ENCODE data around the gene LRMDA.
"Not testable (repeated sequence)": the region's sequence is repeated elsewhere in the genome, so short reads cannot be mapped to it uniquely, and the experiment has no call there.

Gene LRMDA

GRCh38 chr10:76037531-76038155 is 606.2 kb downstream of the LRMDA start:
- DNase-seq, result no peak

- no peak for DNase-seq
Observed at GRCh38 chr10:76038696-76039095, 607.3 kb downstream of the LRMDA start.

GRCh38 chr10:76040107-76040829 is 608.8 kb downstream of the LRMDA start:
- no peak for DNase-seq

- no peak for DNase-seq
Observed at GRCh38 chr10:76040830-76041220, 609.4 kb downstream of the LRMDA start.

GRCh38 chr10:76041551-76041950 is 610.1 kb downstream of the LRMDA start:
- DNase-seq, result no peak

- no peak for DNase-seq
Observed at GRCh38 chr10:76043261-76043660, 611.8 kb downstream of the LRMDA start.

GRCh38 chr10:76044751-76045150 is 613.3 kb downstream of the LRMDA start:
- no peak for DNase-seq

- DNase-seq, result no peak
Observed at GRCh38 chr10:76045174-76045573, 613.8 kb downstream of the LRMDA start.

GRCh38 chr10:76047521-76047920 is 616.1 kb downstream of the LRMDA start:
- no peak for DNase-seq

GRCh38 chr10:76049581-76050290 is 618.3 kb downstream of the LRMDA start:
- no peak for DNase-seq

- no peak for DNase-seq
Observed at GRCh38 chr10:76050291-76050625, 618.8 kb downstream of the LRMDA start.

- peak; percentile 82 for DNase-seq
Observed at GRCh38 chr10:76051007-76051936, 619.8 kb downstream of the LRMDA start.

- DNase-seq, result no peak
Observed at GRCh38 chr10:76052682-76053503, 621.5 kb downstream of the LRMDA start.

- DNase-seq, result no peak
Observed at GRCh38 chr10:76055466-76055865, 624.0 kb downstream of the LRMDA start.

GRCh38 chr10:76055963-76056362 is 624.5 kb downstream of the LRMDA start:
- DNase-seq, result no peak

GRCh38 chr10:76060993-76061392 is 629.6 kb downstream of the LRMDA start:
- not testable (repeated sequence) for DNase-seq

GRCh38 chr10:76066457-76066856 is 635.0 kb downstream of the LRMDA start:
- DNase-seq, result no peak

GRCh38 chr10:76067447-76067846 is 636.0 kb downstream of the LRMDA start:
- no peak for DNase-seq

- no peak for DNase-seq
Observed at GRCh38 chr10:76068856-76069255, 637.4 kb downstream of the LRMDA start.

GRCh38 chr10:76070916-76071315 is 639.5 kb downstream of the LRMDA start:
- no peak for DNase-seq

- DNase-seq, result no peak
Observed at GRCh38 chr10:76071653-76072365, 640.4 kb downstream of the LRMDA start.

Data from DMS153 (cell line).